NCI-H1694 treated with DMSO at 0.1 percent for 48 hours (cell line): ENCODE measurements around the gene ADAMTSL4.
"Not testable (repeated sequence)": the region's sequence is repeated elsewhere in the genome, so short reads cannot be mapped to it uniquely, and the experiment has no call there.

Experiments
- DNase-seq: peaks from one replicate; lab custom pipeline; 2025; lab: John Stamatoyannopoulos, UW

Gene ADAMTSL4

GRCh38 chr1:150555198-150555970 lies 6.2 kb downstream of the ADAMTSL4 start:
- DNase-seq = no peak

GRCh38 chr1:150555971-150556865 lies 7.0 kb downstream of the ADAMTSL4 start:
- no peak for DNase-seq

- DNase-seq = no peak
Measured at GRCh38 chr1:150557065-150557600, 7.9 kb downstream of the ADAMTSL4 start.

GRCh38 chr1:150557813-150558212 lies 8.6 kb downstream of the ADAMTSL4 start:
- no peak for DNase-seq

- no peak for DNase-seq
Measured at GRCh38 chr1:150558303-150558704, 9.1 kb downstream of the ADAMTSL4 start.

- no peak for DNase-seq
Measured at GRCh38 chr1:150558761-150559655, 9.8 kb downstream of the ADAMTSL4 start.

- DNase-seq = no peak
Measured at GRCh38 chr1:150559656-150560010, 10.4 kb downstream of the ADAMTSL4 start.

GRCh38 chr1:150560011-150560438 lies 10.8 kb downstream of the ADAMTSL4 start:
- peak; percentile 51 for DNase-seq

DNA sequence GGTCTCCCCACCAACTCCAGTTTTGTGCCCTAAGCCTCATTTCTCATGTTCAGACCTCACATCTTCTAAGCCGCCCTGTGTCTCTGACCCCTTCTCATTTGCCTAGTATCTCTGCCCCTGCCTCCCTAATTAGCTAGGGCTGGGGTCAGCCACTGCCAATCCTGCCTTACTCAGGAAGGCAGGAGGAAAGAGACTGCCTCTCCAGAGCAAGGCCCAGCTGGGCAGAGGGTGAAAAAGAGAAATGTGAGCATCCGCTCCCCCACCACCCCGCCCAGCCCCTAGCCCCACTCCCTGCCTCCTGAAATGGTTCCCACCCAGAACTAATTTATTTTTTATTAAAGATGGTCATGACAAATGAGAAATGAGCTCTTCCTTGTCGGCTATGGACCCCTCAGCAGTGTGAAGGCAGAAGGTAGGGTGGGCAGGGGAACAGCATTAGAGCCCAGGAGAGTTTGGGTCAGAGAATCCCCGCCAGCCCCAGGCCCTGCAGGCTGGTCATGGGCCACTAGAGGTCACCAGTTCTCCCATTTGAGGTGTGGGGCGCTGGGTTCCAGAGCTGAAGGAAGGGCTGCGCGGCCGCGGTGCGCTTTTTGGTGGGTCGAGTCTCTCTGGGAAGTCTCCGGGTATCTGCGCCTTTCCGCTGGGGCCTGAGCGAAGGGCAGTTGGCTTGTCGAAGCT lies 11.5 kb downstream of the ADAMTSL4 start:
- DNase-seq = peak; percentile 96

DNA sequence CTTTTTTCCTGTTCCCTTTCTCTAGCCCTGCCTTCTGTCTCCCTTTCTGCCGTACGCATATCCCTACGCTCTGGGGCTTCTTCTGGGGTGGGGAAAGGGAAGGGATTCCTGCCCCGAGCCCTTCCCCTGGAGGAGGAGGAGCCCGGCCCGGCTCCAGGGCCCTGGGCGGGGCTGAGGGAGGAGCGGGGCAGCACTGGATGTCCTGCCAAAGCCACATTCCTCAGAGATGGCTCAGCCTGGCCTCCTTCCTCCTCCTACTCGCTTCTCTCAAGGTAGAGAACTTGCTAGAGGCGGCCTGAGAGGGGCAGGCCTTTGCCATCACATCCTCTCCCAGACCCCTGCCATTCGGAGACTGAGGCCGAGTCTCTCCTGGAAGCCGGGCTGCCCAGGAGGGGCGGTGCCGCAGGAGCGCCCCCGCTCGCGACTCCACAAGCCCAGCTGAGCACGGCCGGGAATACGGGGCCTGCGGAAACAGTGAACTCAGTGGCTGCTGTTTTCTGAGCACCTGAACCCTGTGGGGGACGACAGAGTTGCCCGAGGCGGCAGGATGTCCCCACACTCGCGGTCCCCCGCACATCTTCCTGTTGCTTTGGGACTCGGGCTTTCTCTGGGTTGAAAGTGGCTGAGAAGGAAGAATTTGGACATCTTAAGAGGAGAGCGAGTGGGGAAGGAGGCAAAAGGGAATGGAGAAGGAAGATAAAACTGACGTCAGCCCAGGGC lies 12.2 kb downstream of the ADAMTSL4 start:
- peak; percentile 96 for DNase-seq

GRCh38 chr1:150561974-150562445 lies 12.8 kb downstream of the ADAMTSL4 start:
- DNase-seq = peak; percentile 67

GRCh38 chr1:150562446-150563339 lies 13.5 kb downstream of the ADAMTSL4 start:
- no peak for DNase-seq

GRCh38 chr1:150563340-150564038 lies 14.3 kb downstream of the ADAMTSL4 start:
- peak; percentile 83 for DNase-seq

- DNase-seq = no peak
Measured at GRCh38 chr1:150564051-150564991, 15.1 kb downstream of the ADAMTSL4 start.

DNA sequence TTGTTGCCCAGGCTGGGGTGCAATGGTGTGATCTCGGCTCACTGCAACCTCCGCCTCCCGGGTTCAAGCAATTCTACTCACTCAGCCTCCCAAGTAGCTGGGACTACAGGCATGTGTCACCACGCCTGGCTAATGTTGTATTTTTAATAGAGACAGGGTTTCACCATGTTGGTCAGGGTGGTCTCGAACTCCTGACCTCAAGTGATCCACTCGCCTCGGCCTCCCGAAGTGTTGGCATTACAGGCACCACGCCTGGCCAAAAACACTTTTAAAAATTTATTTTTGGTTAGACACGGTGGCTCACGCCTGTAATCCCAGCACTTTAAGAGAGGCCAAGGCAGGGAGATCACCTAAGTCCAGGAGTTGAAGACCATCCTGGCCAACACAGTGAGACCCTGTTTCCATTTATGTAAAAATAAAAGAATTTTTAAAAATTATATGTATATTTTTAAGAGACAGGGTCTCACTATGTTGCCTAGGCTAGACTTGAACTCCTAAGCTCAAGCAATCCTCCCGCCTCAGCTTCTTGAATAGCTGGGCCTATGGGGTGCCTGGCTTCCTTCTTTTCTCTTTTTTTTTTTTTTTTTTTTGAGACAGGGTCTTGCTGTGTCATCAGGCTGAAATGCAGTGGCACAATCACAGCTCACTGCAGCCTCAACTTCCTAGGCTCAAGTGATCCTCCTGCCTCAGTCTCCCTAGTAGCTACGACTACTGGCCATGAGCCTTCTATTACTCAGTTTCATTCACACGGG lies 16.2 kb downstream of the ADAMTSL4 start:
- not testable (repeated sequence) for DNase-seq

- no peak for DNase-seq
Measured at GRCh38 chr1:150566589-150567340, 17.6 kb downstream of the ADAMTSL4 start.
